Neural progenitor cell (in vitro differentiated cells): ENCODE measurements around the gene CEP170. TPM values are rescaled to one million over a fixed set of nuclear protein-coding genes. Genes with fewer than 3 reads are reported as not detected.
"Not testable (repeated sequence)": the region's sequence is repeated elsewhere in the genome, so short reads cannot be mapped to it uniquely, and the experiment has no call there.

Experiments used
- DNase-seq: peaks from one replicate; pipeline ENCODE4 v3.0.0-alpha.2; 2016; ENCODE audit warnings: low spot score
- H2AFZ ChIP-seq: fragments of 200-600 bp; sonication (generic); replicated peaks from 2 replicates; pipeline ENCODE4 v1.6.1; 2016; ENCODE audit warnings: antibody characterized with exemption
- H3F3A ChIP-seq: fragments of 200-600 bp; sonication (generic); 2 replicates; pipeline ENCODE4 v1.6.1; 2016; ENCODE audit warnings: antibody characterized with exemption, low read depth
- H3K27ac ChIP-seq: fragments of 200-600 bp; sonication (generic); 2 replicates; pipeline ENCODE4 v1.5.1; 2016; ENCODE audit warnings: mild to moderate bottlenecking
- H3K27me3 ChIP-seq: fragments of 200-600 bp; sonication (generic); 2 replicates; pipeline ENCODE4 v1.6.1; 2016; ENCODE audit warnings: mild to moderate bottlenecking, moderate library complexity
- H3K36me3 ChIP-seq: fragments of 200-600 bp; sonication (generic); 2 replicates; pipeline ENCODE4 v1.5.1; 2016
- H3K4me1 ChIP-seq: fragments of 200-600 bp; sonication (generic); 2 replicates; pipeline ENCODE4 v1.6.1; 2016; ENCODE audit warnings: mixed run types
- H3K4me2 ChIP-seq: fragments of 200-600 bp; sonication (generic); 2 replicates; pipeline ENCODE4 v1.6.1; 2016
- H3K4me3 ChIP-seq: fragments of 200-600 bp; sonication (generic); 2 replicates; pipeline ENCODE4 v1.5.1; 2016
- H3K79me2 ChIP-seq: fragments of 200-600 bp; sonication (generic); 2 replicates; pipeline ENCODE4 v1.6.1; 2016; ENCODE audit warnings: low read depth
- H3K9ac ChIP-seq: fragments of 200-600 bp; sonication (generic); 2 replicates; pipeline ENCODE4 v1.6.1; 2016
- H3K9me3 ChIP-seq: fragments of 200-600 bp; sonication (generic); 2 replicates; pipeline ENCODE4 v1.5.1; 2016; ENCODE audit warnings: low read depth
- H4K20me1 ChIP-seq: fragments of 200-600 bp; sonication (generic); 2 replicates; pipeline ENCODE4 v1.6.1; 2016; ENCODE audit warnings: low read depth
- H3K27ac Mint-ChIP-seq: 3 replicates; pipeline ENCODE4 v1.8.0; 2021; ENCODE audit warnings: mixed read lengths
- H3K27me3 Mint-ChIP-seq: 2 replicates; pipeline ENCODE4 v1.8.0; 2022; ENCODE audit warnings: low read depth, mild to moderate bottlenecking, inconsistent platforms, moderate library complexity, mixed read lengths; ENCODE audit not compliant: insufficient read depth
- H3K36me3 Mint-ChIP-seq: 3 replicates; pipeline ENCODE4 v1.8.0; 2021; ENCODE audit warnings: mixed read lengths
- H3K4me1 Mint-ChIP-seq: 3 replicates; pipeline ENCODE4 v1.8.0; 2021; ENCODE audit warnings: mixed read lengths
- H3K4me3 Mint-ChIP-seq: 3 replicates; pipeline ENCODE4 v1.8.0; 2021; ENCODE audit warnings: mild to moderate bottlenecking, moderate library complexity, mixed read lengths
- H3K9me3 Mint-ChIP-seq: 3 replicates; pipeline ENCODE4 v1.8.0; 2020; ENCODE audit warnings: mixed read lengths
- CTCF ChIP-seq: fragments of 200-600 bp; sonication (generic); IDR thresholded peaks from 2 replicates; pipeline ENCODE4 v1.5.1; 2017; ENCODE audit warnings: antibody characterized with exemption, mild to moderate bottlenecking
- total RNA-seq: library from RNA; depleted of rRNA; stranded (reverse); fragments of >200 nt; gene quantifications from 2 replicates; pipeline ENCODE4 v1.2.3, GENCODE V29; 2015; ENCODE audit warnings: low replicate concordance

The CEP170 gene
- total RNA-seq, 1 donor from 2014 or later: 126 TPM

- H3K4me3 Mint-ChIP-seq, H3K9me3 Mint-ChIP-seq, H3K27ac ChIP-seq, H3K79me2 ChIP-seq, H3K27me3 ChIP-seq, H3K4me2 ChIP-seq, DNase-seq, H2AFZ ChIP-seq, H3K27me3 Mint-ChIP-seq, H3K27ac Mint-ChIP-seq, H3K4me1 ChIP-seq, H3F3A ChIP-seq, H3K4me1 Mint-ChIP-seq, H3K36me3 ChIP-seq, H4K20me1 ChIP-seq, H3K9ac ChIP-seq, H3K9me3 ChIP-seq, H3K4me3 ChIP-seq: not testable (repeated sequence)
- peaks cover 13% of the 10 kb centered on the region for H3K36me3 Mint-ChIP-seq
Measured at GRCh38 chr1:243173758-243174369, 81.2 kb downstream of the CEP170 start.

GRCh38 chr1:243164911-243165310 is 90.2 kb downstream of the CEP170 start:
- H3K27ac Mint-ChIP-seq, H3K36me3 ChIP-seq, H3K9ac ChIP-seq, H3K4me3 Mint-ChIP-seq, H4K20me1 ChIP-seq, H2AFZ ChIP-seq, DNase-seq, H3K4me1 ChIP-seq, H3K27me3 ChIP-seq, H3K4me2 ChIP-seq, H3K79me2 ChIP-seq, H3K9me3 Mint-ChIP-seq, H3K27ac ChIP-seq, H3K9me3 ChIP-seq, H3K27me3 Mint-ChIP-seq, H3F3A ChIP-seq, H3K4me1 Mint-ChIP-seq, H3K4me3 ChIP-seq: not testable (repeated sequence)
- H3K36me3 Mint-ChIP-seq: peaks cover 13% of the 10 kb centered on the region

- H3K27me3 Mint-ChIP-seq, H3K4me1 Mint-ChIP-seq, H3K4me2 ChIP-seq: not testable (repeated sequence)
Measured at GRCh38 chr1:243150906-243151305, 104.2 kb downstream of the CEP170 start.

GRCh38 chr1:243149120-243149519 is 106.0 kb downstream of the CEP170 start:
- not testable (repeated sequence) for H3K79me2 ChIP-seq, H3K4me3 ChIP-seq, H2AFZ ChIP-seq, H3K9ac ChIP-seq, H3K4me1 Mint-ChIP-seq, H4K20me1 ChIP-seq, H3K4me1 ChIP-seq, H3K27me3 ChIP-seq, DNase-seq, H3K27ac Mint-ChIP-seq, H3K4me2 ChIP-seq, H3K9me3 Mint-ChIP-seq, H3F3A ChIP-seq, H3K36me3 ChIP-seq, H3K27me3 Mint-ChIP-seq, H3K4me3 Mint-ChIP-seq, H3K9me3 ChIP-seq, H3K27ac ChIP-seq
- H3K36me3 Mint-ChIP-seq: peaks cover 17% of the 10 kb centered on the region

More at GRCh38 chr1:243150906-243151305, 104.2 kb downstream of the CEP170 start:
- not testable (repeated sequence) for H3K27ac ChIP-seq, H3F3A ChIP-seq, H3K9ac ChIP-seq, H3K4me3 ChIP-seq, H3K79me2 ChIP-seq, H4K20me1 ChIP-seq, H3K9me3 ChIP-seq, H3K36me3 ChIP-seq, H3K27ac Mint-ChIP-seq, H3K4me3 Mint-ChIP-seq, H3K9me3 Mint-ChIP-seq, DNase-seq, H3K4me1 ChIP-seq, H2AFZ ChIP-seq, H3K27me3 ChIP-seq
- H3K36me3 Mint-ChIP-seq: peaks cover 29% of the 10 kb centered on the region

- H3K36me3 Mint-ChIP-seq: peaks cover 12% of the 10 kb centered on the region
- H3K4me3 ChIP-seq, H3K4me3 Mint-ChIP-seq, H3K9me3 Mint-ChIP-seq, H3K4me1 Mint-ChIP-seq, H4K20me1 ChIP-seq, H3K9me3 ChIP-seq, H3K27ac Mint-ChIP-seq, H3K4me2 ChIP-seq, H3K27me3 ChIP-seq, H3K9ac ChIP-seq, H3K27ac ChIP-seq, H3K4me1 ChIP-seq, H3K36me3 ChIP-seq, DNase-seq, H3F3A ChIP-seq, H2AFZ ChIP-seq, H3K79me2 ChIP-seq, H3K27me3 Mint-ChIP-seq: not testable (repeated sequence)
Measured at GRCh38 chr1:243147351-243147750, 107.7 kb downstream of the CEP170 start.

GRCh38 chr1:243140498-243140897 is 114.6 kb downstream of the CEP170 start:
- H3K9me3 ChIP-seq, H3K4me3 ChIP-seq, H3K9me3 Mint-ChIP-seq, H3K27ac Mint-ChIP-seq, H3K79me2 ChIP-seq, H3F3A ChIP-seq, H3K4me3 Mint-ChIP-seq, H3K4me2 ChIP-seq, H3K27me3 Mint-ChIP-seq, H4K20me1 ChIP-seq, H3K27ac ChIP-seq, H3K4me1 Mint-ChIP-seq, DNase-seq, H2AFZ ChIP-seq, H3K4me1 ChIP-seq, H3K27me3 ChIP-seq, H3K9ac ChIP-seq: not testable (repeated sequence)
- peaks cover 18% of the 10 kb centered on the region for H3K36me3 ChIP-seq
- peak; percentile 20 for TF ChIP-seq CTCF
- H3K36me3 Mint-ChIP-seq: peaks cover 13% of the 10 kb centered on the region

- not testable (repeated sequence) for H2AFZ ChIP-seq, DNase-seq, H3K4me2 ChIP-seq, H3F3A ChIP-seq, H3K4me3 ChIP-seq, H3K9me3 Mint-ChIP-seq, H3K36me3 ChIP-seq, H3K27ac ChIP-seq, H3K9ac ChIP-seq, H3K27me3 Mint-ChIP-seq, H4K20me1 ChIP-seq, H3K79me2 ChIP-seq, H3K27ac Mint-ChIP-seq, H3K9me3 ChIP-seq, H3K4me3 Mint-ChIP-seq, H3K4me1 Mint-ChIP-seq, H3K27me3 ChIP-seq, H3K4me1 ChIP-seq
- peaks cover 16% of the 10 kb centered on the region for H3K36me3 Mint-ChIP-seq
Measured at GRCh38 chr1:243122876-243123409, 132.1 kb downstream of the CEP170 start.
